ENCODE measurements around the gene HEXIM2. TPM values are rescaled to one million over a fixed set of nuclear protein-coding genes. Genes with fewer than 3 reads are reported as not detected.

HEXIM2 gene
- polyA plus RNA-seq, 1 of the 3 experiments (the other 2 are of a cell fraction), result 9.3 TPM

- H3K9me3 ChIP-seq, result no peaks in the 10 kb centered on the region
- peak overlapping the region; percentile 76 for H3K4me2 ChIP-seq
- TF ChIP-seq RCOR1 (IDR thresholded peaks at IDR 0.05; ENCODE audit: low read length), result no peak
- TF ChIP-seq FOXM1 (IDR thresholded peaks at IDR 0.05; ENCODE audit: low read depth), result no peak
- no peak for TF ChIP-seq MEF2A (IDR thresholded peaks at IDR 0.05; ENCODE audit: borderline replicate concordance, low read depth)
- TF ChIP-seq NRF1 (IDR thresholded peaks at IDR 0.05; ENCODE audit: low read depth, low read length), result no peak
- no peak for TF ChIP-seq TCF12 (IDR thresholded peaks at IDR 0.05)
- no peak for TF ChIP-seq REST (IDR thresholded peaks at IDR 0.05; ENCODE audit: low read depth, low read length)
- no peak for TF ChIP-seq RAD21 (IDR thresholded peaks at IDR 0.05; ENCODE audit: low read length)
- no peak for TF ChIP-seq GATA2 (CRISPR knock-in tag; IDR thresholded peaks at IDR 0.05)
- no peak for TF ChIP-seq USF1 (IDR thresholded peaks at IDR 0.05; ENCODE audit: borderline replicate concordance, low read depth)
- no peak for TF ChIP-seq POLR2AphosphoS5 (IDR thresholded peaks at IDR 0.05; ENCODE audit: low read depth, low read length)
- no peak for TF ChIP-seq FOSL2 (IDR thresholded peaks at IDR 0.05; ENCODE audit: borderline replicate concordance, low read depth)
- no peak for TF ChIP-seq ZBTB33 (IDR thresholded peaks at IDR 0.05; ENCODE audit: borderline replicate concordance, low read depth)
- peaks cover 67% of the 10 kb centered on the region for H3K79me2 ChIP-seq (ENCODE audit: insufficient read depth)
- WGBS (ENCODE audit: low lambda C conversion rate), result 83% methylated on average over 4 of the region's 6 CpGs
- no peaks in the 10 kb centered on the region for H3K27me3 ChIP-seq (ENCODE audit: insufficient read depth)
- H3K36me3 ChIP-seq (replicated peaks in 1 of 2; ENCODE audit: control insufficient read depth in 1 of 2, insufficient read depth in 2 of 2, low read length in 1 of 2), result peaks cover 4 to 7% of the 10 kb centered on the region in 2 experiments
- H3K4me3 ChIP-seq (ENCODE audit: low read depth in 2 of 2, low read length in 1 of 2), result no peak overlapping the region
- H3K9ac ChIP-seq, result peak overlapping the region; percentile 68; the same call in 1 of the 2 replicates
- no peaks in the 10 kb centered on the region for H3K9me2 ChIP-seq
- H3K27ac ChIP-seq (ENCODE audit: low read depth in 2 of 2, low read length in 1 of 2), result peak overlapping the region in 1 of 2 experiments; percentile 93; a peak in 2 of 4 replicates
- DNase-seq, result no peak
- ChIA-PET POLR2A (interaction anchor here (0.7 kb wide), 1 partner anchor 25 kb away, joined by 3 read pairs; the partner anchor contains the start of gene HEXIM1), CTCF (interaction anchor here (1.0 to 3.7 kb wide), 4 partner anchors 9 to 74 kb away, joined by 3 to 21 read pairs (median 12); partner anchors contain the start of genes ACBD4 and PLCD3)
- H2AFZ ChIP-seq (ENCODE audit: low read depth), result no peak overlapping the region
- peaks cover 33 to 35% of the 10 kb centered on the region in 2 experiments; a peak in 3 of 4 replicates for H3K4me1 ChIP-seq (ENCODE audit: control insufficient read depth in 1 of 2, insufficient read depth in 2 of 2, low read depth in 1 of 2, low read length in 1 of 2)
- H3F3A ChIP-seq (replicated peaks; ENCODE audit: insufficient read depth), result peaks cover 13% of the 10 kb centered on the region
- no peaks in the 10 kb centered on the region for H4K20me1 ChIP-seq (ENCODE audit: insufficient read depth)
These were observed 38.5 kb upstream of the HEXIM2 start for GRCh38 chr17:45123076-45123770.
